H4 (cell line): Measurements from ENCODE around the gene TBX4. TPM values are rescaled to one million over a fixed set of nuclear protein-coding genes. Genes with fewer than 3 reads are reported as not detected.

Experiments
- DNase-seq: peaks from one replicate; pipeline ENCODE4 v3.0.0-alpha.2; 2015; ENCODE audit warnings: low spot score
- total RNA-seq: library from RNA; depleted of rRNA; stranded (reverse); fragments of >200 nt; shearing (Covaris generic); gene quantifications from 2 replicates; pipeline ENCODE4 v1.2.3, GENCODE V29; 2014

TBX4 gene
- total RNA-seq, 1 experiment from 2014 or later = not detected

DNA sequence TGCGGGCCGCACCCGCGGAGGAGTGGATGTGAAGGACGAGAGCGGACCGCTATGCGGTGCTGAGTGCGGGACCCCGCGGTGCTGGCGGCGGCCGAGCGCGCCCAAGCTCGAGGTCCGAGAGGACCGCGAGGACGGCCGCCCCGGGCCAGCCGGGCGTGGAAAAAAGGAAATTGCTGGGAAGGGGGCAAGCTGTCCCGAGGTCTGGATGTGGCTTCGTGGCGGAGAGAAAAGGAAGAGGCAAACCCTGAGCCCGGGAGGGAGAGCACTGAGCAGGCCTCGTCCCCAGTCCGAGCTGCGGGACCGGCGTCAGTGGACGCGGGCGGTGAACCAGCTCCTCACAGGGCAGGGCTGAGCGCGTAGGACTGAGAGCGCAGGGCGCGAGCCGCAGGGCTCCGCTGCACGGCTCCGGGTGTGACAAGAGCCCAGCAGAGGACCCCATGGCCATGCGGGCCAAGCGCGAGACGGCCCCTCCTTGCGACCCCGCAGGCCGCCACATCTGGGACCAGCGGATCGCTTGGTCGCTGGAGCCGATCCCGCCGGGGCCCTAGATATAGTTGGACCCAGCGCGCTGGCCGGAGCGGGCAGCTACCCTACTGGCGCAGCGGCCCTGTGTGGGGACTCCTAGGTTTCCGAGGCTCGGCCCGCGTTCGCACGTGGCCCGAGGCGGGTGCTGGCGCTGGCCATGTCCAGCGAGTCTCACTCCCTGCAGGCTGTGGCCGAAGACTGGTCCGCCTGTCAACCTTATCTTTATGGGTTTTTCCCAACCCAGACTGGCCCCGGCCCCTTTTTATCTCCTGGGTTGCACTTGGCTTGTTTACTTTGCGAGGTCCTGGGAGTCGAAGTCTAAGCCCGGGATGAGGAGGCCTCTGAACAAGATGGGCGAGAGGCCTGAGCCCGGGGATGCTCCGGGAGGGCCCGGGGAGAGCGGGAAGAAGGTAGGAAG is 2.4 kb downstream of the TBX4 start:
- DNase-seq = no peak

DNA sequence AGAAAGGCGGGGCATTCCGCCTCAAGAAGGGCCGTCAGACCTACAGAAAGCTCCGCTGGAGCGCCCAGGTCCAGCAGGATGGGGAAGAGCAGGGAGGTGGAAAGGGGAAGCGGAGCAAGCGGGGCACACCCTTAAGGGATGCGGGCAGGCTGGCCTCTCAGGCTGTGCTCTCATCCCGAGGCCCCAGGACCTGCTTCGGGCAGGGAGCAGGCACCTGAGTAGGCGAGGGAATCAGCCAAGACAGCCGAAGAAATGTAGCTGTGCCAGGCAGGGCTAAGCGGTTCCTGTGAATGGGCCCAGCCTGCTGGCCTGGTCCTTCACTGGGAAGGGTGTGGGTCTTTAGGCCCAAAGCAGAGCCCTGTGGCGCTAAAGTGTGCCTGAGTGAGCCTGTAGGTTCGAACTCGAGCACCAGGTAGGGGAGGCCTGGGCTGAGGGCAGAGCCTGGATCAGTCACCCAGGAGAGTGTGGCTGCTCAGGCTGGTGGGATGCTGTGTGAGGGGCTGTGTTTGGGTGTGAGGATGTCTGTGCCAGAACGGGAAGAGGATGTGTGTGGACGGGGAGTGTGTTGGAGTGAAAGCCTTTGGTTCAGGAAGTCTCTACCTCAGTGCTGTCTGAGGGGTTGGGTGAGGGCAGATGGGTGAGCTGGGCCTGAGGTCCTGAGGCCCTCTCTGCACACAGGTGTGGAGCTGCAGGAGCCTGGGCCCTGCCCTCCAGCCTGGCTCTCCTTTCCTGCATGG is 3.3 kb downstream of the TBX4 start:
- DNase-seq = no peak

DNA sequence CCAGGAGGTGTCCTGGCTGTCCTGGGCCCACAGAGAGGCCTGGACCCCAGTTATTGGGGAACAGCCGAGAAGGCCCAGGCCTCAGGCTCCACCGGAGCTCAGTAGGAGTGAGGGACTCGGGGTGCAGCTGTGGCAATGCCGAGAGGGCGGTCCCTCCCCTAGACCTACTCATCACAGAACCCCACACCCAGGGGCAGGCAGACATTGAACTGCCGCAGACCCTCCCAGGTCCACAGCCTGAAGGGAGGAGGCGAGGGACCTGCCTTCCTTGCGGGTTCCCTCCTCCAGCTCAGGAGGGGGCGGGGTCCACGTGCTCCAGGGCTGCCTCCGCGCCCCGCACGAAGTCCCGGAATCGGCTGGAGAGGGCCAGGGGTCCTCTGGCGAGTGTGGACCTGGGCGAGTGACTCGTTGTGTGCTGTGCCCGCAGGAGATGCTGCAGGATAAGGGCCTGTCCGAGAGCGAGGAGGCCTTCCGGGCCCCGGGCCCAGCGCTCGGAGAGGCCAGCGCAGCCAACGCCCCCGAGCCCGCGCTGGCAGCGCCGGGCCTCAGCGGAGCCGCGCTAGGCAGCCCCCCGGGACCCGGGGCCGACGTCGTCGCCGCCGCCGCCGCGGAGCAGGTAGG is 3.9 kb downstream of the TBX4 start:
- DNase-seq = no peak

DNA sequence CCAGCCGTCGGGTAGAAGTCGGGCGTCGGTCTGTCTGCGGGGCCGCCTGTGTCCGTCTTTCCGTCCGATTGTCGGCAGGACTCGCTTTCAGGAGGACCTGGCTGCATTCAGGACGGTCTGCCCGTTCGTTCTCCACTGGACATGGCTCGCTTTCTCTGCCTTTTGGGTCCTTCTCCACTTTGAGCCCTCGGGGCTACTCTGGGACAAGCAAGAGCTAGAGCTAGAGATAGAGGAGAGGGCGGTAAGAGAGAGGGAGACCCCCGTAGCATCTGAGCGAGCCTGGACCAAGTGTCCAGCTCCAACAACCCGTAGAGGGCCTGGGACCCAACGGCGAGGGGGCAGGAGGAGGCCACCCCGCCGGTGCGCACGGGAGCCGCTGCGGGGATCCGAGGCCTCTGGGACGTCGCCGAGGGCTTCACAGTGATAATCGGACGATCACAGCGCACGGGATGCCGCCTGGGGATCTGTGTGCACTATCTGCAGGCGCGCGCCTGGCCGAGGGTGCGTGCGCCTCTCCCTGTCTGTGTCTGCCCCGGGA is 4.5 kb downstream of the TBX4 start:
- DNase-seq = no peak

DNA sequence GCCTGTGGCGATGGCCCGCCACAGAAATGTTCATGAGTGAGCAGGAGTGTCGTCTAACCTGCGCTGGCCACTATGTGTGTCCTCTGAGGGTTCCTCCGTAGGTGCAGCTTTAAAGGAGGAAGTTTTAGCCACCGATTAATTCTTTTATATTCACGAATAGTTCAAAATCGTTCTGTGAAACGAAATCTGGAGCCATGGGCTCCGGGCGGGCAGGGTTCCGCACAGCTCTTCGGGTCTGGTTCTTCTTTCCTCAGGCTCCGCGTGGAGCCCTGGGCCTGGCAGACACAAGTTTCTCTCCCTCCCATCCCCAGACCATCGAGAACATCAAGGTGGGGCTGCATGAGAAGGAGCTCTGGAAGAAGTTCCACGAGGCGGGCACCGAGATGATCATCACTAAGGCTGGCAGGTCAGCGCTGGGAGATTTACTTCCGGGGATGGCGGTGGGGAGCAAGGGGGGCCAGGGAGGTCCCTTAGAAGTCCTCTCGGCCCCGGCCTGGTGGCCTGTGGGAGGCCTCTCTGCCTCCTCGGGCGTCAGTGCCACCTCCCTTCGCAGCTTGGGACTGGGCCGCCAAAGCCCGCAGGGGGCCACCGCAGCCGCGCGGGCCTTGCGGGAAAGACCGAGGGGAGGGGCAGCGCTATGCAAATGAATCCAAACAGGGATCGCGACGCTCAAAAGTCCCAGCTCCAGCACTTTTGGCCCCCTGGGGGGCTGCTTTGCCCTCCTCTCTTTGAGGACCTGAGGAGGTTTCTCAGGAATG is 5.2 kb downstream of the TBX4 start:
- DNase-seq = no peak

DNA sequence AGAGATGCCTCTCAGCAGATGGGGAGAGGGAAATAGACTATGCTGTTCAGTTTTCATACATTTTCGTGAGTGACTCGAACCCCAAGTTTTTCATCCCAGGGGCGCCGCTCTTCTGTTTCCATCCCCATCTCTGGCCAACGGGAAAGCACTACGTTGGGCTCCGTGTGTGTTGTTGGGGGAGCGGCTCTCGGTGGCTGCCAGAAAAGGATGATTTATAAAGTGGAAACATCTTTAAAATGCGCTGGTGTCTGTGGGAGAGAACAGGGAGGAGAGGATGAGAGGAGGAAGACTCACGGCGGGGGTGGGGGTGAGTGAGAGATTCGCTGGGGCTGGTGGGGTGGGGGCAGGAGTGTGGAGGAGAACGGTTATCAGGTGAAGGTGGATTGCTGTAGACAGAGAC is 5.8 kb downstream of the TBX4 start:
- no peak for DNase-seq

DNA sequence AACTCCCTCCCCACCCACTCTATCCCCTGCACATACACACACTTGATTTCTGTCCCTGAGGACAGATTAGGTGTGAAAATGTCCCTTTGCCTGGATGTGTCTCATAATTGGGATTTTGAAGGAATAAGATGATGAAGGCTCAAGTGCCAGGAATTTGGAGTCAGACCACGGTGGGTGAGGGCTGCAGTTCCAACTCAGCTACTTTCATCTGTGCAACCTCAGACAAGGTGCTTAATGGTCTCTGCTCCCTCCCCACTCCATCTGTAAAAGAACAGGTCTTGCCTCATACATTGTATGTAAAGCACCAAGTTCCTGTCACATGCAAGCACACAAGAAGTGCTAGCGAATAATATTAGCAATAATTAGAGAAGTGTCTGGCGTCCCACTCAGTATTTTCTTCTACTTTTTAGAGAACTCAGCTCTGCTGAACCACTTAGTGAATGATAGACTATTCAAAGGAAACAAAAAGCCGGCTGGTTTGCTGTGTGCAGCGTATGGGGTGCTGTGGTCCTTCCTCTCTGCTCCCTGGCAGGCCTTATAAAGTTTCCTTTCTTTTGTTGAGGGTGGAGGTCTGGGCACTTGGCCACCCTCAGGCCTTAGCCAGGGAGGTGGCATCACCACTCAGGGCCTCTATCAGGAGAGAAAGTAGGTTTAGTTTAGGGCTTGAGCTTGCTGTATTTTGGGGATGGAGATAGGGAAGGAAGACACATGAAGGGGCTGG is 6.4 kb downstream of the TBX4 start:
- no peak for DNase-seq

DNA sequence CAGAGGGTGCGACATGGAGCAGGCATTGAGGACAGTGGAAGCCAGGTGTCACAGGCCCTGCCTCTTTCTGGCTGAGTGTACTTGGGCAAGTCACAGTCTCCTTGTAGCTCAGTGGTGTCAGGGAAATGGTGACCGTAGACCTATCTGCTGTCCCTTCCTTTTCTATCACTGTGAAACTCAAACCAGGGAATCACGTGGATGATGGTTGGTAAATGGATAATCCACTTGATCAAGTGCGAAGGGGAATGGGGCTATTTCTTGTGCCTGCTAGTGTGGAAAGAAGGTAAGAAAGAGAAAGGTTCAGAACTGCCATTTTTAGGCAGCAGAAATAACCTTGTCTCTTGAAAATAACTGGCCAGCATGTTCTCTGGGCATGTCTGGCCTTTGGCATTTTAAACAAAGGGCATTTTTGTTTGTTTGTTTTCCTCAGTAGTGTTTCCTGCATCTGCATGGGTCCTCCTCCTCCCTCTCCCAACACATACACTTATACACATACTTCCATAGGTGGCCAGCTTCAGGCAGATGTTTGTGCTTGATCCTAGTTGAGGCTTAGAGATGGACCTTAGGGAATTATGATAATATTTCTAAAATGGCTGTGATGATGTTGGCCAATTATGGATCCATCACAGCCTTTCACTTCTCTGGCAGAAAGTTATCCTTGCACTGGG is 7.1 kb downstream of the TBX4 start:
- no peak for DNase-seq

DNA sequence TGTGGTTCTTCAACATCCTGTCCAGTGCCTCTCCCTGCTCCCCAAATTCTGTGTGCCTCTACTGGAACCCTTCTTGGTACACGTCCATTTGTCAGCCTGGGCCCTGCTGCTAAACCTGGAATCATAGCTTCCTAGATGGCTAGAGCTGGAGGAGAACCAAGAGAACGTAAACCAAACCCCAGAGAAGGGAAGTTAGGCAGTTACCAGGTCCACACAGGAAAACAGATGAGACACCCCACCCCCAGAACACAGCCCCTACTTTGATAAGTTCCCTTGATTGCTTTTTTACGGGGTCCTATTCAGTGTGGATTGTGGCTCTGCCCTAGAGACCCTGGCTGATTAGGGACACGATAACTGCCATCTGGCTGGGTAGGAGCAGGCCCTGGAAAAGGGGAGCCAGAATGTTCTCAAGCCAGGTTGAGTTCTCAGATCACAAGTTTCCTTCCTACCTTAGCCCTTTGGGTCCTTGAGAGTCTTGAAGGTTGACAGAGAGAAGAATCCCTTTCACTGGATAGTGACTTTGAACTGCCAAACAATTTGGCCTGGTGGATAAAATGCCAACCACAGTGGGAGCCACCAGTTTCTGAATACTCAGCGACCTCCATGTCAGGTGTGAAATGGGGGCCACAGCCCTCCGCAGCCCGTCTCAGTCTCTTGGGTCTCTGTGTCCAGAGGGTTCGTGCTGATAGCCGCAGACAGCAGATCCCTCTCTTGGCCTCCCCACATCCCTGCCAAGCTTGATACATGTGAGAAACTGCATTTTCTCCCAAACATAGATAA is 7.9 kb downstream of the TBX4 start:
- DNase-seq = no peak

DNA sequence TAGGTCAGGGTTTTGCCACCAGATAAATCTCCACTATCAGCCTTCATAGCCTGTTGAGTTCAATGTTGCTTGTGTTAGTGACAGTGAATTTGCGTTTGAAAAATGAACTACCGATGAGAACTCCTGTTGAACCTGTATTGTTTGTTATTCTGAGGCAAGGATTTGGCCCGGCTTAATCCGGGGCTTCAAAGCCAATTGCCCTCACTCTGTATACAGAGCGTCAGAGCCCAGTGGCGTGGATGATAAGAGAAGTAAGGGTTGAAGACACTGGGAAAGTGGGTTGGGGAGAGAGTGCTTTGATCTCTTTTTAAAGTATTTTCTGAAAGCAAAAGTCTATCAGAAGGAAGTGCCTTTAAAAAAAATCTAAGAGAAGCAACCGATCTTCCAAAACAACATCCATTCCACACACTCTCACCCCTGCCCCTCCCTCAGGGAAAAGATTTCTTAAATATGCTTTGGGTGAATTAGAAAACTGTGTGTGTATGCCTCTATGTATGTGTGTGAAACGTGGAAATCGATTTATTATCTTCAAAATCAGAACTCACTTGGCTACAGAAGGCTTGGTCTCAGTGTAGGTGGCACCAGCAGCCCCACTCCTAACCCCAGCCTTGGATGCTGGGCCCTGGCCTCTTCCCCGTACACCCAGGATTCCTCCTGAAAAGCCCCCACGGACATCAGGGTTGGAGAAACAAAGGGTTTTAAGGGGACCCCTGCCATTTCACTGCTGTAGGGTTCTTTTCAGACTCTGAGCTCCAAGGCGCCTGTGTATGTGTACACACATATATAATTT is 8.8 kb downstream of the TBX4 start:
- DNase-seq = no peak

DNA sequence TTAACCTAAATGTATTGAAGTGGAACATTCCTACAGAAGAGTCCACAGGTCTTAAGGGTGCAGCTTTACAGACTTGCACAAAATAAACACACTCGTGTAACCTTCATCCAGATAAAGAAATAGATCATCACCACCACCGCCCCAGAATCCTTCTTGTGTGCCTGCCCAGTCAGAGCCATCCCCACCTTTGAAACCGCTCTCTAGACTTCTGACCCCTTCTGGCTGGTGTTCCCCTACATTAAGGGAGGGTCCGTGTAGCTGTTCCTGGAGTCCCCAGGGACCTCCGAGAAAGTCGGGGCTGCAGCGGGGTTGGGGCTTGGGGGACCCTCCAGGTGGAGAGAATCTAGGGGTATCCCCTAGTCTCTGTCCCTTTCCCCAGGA is 9.4 kb downstream of the TBX4 start:
- DNase-seq = no peak

DNA sequence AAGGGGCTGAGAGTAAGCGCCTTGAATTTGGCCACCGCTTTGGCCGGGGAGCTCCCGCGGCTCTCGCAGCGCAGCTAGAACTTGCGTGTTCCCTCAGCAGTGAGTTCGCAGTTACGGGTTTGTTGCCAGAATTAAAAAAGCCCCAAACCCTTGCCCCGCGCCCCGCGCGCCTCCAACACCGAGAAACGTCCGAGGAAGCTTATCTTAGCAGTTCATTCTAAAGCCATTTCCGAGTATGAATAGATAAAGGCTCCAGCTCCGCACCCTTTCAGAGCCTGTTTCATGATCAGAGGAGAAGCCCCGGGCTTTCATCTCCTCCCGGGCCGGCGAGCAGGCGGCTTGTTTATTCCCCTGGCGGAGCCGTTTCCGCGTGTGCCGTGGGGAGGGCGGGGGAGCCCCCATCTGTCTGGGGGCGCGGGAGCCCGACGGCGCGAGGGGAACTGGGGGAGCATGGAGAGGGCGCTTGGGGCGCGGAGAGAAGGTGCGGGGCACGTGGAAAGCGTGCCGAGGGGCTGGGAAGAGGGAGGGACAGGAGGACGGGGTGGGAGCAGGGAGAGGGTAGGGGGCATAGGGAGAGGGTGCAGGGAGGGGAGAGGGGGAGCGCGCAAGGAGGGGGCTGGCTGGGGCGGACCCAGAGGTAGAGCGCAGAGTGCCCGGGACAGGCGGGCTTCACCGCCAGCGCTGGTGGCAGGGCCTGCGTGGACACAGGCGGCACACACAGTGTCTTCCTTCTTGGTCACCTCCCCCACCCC is 9.9 kb downstream of the TBX4 start:
- DNase-seq = no peak

DNA sequence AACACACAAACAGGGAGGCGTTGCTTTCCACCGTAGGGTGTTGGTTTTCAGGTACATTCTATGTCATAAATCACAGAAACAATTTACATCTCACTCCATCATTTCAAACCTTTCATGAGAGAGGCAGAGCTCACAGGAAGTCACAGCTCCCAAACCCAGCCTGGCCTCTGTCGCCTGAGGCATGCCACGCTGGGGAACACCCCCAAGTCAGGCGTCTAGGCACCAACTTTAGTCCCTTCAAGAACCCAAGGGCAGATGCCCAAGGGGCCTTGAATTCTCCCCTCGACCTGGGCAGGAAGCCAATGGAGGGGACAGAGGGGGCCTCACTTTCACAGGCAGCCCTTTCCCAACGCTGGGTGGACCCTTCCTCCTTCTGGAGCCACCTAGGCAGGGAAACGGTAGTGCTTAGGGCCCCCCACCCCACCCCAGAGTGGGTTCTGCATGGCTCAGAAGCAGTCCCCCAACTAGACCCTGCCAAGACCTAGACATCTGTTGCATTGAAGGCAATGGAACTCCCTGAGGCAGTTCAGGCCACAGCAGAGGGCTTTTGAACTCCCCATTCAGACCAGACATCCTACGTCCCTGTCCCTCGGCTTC is 10.6 kb downstream of the TBX4 start:
- DNase-seq = no peak

DNA sequence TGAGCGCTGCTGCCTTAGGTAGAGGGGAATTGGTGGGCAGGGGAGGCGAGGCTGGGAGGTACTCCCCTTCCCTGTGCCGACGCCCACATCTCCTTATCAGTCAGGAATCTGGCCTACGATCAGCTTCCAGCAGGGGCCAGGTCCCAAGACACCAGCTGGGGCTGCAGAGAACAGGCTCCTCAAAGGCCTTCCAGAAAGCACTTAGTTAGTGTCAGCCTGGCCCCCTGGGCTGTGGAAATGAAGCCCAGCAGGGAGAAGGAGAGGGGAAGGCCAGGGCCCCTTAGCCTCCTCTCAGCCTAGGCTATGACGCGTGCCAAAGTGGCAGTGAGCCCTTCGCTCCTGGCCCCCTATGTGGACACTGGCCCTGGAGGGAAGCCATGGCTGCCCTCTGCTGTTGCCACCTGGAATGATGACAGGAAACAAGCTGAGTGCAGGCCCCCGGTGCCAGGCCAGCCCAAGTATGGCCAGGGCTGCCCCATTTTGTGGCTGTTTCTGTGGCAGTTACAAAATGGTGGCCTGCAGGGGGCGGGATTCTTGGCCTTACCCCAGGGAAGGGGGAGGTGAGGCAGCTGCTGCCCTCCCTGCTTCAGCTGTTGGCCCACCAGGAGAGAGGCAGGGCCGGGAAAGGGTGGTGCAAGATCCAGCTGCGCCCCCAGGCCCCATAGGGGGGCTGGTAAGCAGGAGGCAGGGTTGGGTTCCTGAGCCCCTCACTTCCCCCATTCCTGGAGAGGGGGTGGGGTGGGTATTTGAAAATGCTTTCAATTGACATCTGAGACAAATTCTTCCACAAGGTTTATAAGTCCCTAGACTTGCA is 11.3 kb downstream of the TBX4 start:
- no peak for DNase-seq

DNA sequence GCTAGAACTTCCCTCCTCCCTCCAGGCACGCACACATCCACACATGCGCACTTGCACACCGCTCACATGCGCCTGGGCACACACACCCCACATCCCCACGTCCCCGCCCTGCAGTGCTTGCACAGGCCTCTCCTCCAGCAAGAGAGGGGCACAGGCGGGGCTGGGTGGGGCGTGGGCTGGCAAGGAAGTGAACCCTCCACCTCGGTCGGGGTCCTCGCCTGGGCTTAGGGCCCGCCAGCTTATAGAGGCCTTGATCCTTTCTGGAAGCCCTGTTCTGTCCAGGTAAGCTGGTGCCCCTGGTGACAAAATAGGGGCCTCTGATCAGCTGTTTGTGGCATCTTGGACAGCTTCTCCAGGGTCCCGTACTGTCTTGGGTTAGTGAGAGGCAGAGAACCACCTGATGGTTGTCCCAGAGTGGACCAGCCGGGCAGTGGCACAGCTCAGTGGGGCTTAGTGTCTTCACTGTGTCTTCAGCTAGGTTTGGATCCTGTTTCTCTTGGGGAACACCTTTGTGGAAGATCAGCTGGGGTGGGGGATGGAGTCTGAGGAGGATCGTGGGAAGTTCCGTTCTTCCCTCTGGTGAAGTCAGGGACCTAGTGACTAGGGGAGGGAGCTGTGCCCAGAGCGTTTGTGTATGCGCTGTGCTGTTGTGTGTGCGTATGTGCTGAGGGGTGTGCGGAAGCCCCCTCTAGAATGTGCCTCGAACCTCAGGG is 12.1 kb downstream of the TBX4 start:
- DNase-seq = no peak

DNA sequence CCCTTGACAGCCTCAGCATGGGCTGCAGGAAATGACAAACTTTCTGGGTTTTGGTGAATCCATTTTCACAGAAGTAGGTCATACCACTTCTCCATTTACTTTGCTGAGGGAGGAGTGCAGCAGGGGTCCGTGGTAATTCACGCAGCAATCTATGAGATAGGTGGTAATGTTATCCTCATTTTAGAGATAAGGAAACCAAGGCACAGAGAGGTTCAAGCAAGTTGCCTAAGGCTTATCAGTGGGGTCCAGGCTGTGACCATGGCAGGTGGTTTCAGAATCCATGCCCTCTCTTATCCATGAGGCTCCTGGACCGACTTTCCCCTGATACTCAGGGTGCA is 12.6 kb downstream of the TBX4 start:
- DNase-seq = no peak
